Activated T-cell treated with anti-CD3 and anti-CD28 coated beads, Interleukin-2, amount 50 U/mL, for 1 hour (primary cell): Measurements from ENCODE around the gene DLL1.
"Not testable (repeated sequence)": the region's sequence is repeated elsewhere in the genome, so short reads cannot be mapped to it uniquely, and the experiment has no call there.

Source experiments
- DNase-seq: peaks from one replicate; pipeline ENCODE4 v3.0.0-alpha.2; 2020

The DLL1 gene, protein sequence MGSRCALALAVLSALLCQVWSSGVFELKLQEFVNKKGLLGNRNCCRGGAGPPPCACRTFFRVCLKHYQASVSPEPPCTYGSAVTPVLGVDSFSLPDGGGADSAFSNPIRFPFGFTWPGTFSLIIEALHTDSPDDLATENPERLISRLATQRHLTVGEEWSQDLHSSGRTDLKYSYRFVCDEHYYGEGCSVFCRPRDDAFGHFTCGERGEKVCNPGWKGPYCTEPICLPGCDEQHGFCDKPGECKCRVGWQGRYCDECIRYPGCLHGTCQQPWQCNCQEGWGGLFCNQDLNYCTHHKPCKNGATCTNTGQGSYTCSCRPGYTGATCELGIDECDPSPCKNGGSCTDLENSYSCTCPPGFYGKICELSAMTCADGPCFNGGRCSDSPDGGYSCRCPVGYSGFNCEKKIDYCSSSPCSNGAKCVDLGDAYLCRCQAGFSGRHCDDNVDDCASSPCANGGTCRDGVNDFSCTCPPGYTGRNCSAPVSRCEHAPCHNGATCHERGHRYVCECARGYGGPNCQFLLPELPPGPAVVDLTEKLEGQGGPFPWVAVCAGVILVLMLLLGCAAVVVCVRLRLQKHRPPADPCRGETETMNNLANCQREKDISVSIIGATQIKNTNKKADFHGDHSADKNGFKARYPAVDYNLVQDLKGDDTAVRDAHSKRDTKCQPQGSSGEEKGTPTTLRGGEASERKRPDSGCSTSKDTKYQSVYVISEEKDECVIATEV

DNA sequence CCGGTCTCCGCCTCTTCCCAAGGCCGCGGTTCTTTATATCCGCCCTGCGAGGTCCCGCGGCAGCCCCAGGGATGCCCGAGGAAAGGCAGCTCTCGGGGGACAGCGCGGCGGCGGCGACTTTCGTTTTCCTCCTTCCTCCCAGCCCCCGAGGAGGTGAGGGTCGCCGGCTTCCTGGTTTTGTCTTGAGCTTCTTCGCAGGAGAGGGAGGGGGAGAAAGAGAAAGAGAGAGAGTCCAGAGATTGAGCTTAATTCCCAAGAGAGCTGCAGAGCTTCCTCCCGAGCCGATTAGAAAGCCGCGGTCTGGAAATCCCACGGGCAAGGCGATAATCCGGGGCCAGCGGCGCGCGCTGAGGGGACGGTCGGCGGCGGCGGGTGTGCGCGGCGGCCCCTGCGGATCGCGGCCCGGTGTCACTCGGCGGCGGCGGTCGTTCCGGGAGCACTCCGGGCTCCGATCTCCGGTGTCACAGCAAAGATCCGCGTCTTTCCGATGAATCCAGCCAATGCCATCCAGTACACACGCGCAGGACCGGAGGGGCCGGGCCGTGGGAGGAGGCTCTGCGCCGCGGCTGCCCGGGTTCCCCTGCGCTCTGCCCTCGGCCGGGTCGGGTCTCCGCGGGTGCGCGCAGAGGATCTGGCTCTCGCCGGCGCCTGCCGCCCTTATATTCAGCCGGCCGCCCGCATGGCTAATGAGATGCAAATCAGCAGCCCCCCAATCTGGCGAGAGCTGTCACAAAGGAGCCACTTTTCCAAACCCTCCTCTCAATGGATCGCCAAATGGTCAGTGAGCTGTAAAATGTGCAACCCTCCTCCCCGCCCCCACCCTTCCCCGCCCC is at the start of gene DLL1:
Gene DLL1, minus strand, starts transcription at position 783 of the 833 bp plus-strand sequence. CDS start 939 bp downstream, outside the sequence.
- DNase-seq: peak; percentile 58

DNA sequence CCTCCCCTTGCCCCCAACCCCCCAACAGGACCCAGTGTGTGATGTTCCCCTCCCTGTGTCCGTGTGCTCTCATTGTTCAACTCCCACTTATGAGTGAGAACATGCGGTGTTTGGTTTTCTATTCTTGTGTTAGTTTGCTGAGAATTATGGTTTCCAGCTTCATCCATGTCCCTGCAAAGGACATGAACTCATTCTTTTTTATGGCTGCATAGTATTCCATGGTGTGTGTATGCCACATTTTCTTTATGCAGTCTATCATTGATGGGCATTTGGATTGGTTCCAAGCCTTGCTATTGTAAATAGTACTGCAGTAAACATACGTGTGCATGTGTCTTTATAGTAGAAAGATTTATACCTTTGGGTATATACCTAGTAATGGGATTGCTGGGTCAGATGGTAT is 44.3 kb upstream of the DLL1 start:
- not testable (repeated sequence) for DNase-seq

DNA sequence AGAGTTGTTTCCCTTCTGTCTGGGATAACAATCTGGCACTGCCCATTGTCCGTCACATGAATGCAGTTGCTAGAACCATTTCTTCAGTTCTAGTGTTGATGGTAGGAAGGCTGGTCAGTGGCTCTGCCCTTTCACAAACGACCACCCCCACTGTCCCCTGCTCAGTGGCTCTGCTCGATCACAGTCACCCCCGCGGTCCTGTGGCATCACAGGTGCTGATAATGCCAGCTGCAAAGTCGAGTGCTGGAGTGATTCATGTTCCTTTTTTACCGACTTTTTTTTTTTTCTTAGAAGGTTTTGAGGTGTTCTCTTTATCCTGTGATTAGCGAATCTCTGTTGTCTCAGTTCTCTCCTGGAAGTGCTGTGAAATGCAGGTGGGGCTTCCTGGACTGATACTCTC is 38.4 kb upstream of the DLL1 start:
- no peak for DNase-seq

DNA sequence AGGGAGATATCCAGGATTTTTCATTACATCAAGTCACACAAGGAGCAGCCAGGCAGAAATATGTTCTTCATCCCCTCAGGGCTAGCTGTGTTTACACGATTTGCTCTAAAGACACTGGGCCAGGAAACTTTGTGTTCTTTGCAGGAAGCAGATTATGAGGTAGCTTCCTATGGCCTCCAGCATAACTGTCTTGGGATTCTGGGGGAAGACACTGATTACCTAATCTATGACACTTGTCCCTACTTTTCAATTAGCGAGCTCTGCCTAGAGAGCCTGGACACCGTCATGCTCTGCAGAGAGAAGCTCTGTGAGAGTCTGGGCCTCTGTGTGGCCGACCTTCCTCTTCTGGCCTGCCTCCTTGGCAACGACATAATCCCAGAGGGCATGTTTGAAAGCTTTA is 26.8 kb upstream of the DLL1 start:
- no peak for DNase-seq

DNA sequence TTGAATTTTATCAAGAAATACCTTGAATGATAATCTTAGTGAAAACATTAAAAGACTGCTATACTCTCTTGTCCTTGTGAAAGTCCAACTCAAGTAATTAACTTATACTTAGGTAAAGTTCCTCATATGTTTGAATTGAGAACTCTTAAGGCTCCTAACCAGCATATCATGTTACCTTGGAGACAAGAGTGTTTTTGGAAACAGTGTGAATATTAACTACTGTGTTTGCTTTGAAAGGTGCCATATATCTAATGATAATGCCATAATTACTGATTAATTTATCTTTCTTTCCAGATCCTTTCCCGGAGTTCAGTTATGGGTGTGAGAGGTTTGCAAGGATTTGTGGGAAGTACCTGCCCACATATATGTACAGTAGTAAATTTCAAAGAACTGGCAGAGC is 26.2 kb upstream of the DLL1 start:
- DNase-seq: no peak

DNA sequence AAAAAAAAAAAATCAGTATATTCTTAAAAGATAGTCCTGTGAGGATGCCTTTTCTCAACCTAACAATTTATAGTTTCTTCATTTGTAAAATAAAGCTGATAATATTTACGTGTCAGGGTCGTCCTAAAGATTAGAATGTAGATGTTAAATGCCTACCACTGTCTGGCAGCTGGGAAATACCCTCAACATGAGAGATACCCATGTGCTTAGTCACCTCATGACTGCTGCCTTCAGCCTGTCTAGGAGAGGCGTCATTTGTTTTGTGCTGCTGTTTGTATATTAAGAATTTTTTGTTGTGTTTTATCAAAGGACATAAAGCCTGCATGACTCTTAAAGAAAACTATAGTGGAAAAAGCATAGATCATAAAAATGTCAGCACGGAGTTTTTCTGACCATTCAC is 25.2 kb upstream of the DLL1 start:
- DNase-seq: no peak

DNA sequence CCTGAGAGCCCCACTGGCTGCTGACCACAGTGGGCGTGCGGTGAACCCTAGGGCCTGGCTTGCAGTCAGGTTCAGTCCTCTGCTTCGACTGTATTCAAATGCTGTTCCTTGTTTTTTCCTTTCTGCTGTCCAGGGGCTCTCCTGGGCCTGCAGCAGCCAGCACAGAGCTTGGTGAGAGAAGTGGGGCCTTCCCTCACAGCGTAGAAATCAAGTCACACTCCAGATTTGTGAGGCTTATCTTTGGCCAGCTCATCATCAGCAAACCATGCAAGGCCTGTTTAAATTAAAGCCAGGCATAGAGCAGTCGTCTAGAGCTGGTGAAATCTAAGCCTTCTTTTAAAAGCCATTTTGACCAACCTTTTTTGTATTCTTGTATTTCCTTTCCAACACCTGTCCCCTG is 24.1 kb upstream of the DLL1 start:
- no peak for DNase-seq

DNA sequence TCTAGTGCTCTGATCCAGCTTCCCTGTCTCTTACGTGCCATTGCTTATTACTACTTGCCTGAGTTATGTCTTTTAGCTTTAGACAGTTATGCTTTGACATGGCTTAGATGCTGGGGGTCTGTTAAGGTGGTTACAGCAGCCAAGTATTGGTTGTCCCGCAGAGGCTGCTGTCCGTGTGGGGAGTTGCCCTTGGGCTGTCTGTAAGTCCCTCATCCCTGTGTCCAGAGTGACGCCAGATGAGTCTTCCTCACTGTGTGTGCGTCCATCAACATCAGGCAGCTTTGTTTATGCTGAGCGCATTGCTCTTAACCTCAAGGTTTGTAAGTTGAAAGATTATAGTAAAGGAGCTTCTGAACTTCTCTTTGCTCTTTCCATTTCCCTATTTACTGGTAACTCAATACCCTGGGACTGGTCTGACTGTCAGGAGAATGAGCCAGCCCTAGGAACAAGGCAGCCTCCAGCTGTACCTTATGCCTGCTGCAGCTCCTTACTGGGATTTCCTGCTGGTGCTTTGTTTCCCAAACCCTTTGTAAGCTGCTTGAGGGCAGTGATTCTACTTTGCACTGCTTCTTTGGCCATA is 22.9 kb upstream of the DLL1 start:
- DNase-seq: no peak

DNA sequence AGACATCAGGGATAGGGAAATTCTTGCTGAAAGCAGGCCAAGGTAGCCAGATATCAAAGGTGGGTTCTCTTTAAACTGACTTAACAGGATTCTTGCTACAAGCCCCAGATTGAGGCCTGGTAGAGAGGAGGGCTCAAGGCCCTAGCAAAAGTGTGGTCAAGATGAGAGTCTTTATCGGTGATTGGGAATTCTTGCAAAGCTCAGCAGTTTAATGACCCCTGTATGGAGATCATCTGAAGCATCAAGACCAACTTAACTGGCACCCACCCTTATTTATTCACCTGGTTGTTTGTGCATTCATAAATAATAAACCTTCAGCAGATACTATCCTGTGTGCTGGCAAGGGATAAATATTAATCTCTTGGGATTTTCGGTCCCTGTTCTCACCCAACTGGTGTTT is 22.0 kb upstream of the DLL1 start:
- DNase-seq: no peak

DNA sequence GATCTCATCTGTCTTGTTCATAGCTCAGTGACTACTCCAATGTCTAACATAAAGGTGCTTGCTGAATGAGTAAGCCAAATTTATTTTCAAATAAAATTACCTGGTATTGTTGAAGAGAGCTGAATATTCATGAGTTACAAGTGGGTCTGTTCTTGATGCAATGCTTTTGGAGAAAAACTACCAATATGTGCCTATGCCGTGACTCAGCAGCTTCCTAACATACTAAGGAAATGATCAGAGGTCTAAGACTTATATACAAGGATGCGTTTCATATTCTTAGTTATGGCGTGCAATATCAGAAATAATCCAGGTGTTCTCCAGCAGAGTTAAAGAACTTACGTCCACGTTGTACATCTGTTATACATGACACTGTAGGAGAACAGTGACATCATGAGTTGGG is 20.8 kb upstream of the DLL1 start:
- DNase-seq: no peak

DNA sequence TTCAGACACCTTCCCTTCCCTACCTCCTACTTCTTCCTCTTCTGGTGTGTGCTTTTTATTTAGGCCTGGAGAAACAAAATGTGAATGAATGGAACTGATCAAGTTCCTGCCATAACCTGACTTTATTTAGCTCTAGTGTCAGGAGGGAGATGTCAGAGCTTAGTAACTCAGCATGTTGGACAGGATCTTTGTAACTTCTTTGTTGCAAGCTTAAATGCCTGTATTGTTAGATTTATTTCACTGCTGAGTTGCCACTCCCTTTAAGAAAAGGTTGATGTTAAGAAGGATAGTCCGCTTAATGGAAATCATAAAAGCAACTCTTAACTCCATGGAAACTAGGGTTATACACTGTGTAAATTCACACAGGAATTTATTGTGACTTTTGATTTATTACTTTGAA is 17.9 kb upstream of the DLL1 start:
- no peak for DNase-seq

DNA sequence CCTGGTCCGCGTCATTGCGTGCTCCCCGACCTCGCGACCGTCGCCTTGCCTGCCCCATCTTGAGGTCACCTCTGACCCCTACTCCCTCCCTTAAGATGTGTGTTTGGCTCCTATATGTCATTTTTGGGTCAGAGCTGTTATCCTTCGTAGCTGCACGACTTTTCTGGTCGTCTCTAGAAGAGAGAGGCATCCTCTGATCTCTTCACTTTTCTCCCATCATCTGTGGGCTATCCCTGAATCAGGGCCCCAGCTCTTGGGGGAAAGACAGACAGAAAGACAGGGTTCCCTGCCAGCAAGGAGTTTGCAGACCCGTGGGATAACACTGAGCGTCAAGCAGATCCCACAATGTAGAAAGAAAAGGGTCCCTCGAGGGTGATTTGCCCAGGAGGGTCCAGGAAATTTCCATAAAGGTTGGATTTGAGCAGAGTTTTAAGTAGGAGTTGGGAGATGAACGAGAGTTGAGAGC is 16.2 kb upstream of the DLL1 start:
- DNase-seq: no peak

DNA sequence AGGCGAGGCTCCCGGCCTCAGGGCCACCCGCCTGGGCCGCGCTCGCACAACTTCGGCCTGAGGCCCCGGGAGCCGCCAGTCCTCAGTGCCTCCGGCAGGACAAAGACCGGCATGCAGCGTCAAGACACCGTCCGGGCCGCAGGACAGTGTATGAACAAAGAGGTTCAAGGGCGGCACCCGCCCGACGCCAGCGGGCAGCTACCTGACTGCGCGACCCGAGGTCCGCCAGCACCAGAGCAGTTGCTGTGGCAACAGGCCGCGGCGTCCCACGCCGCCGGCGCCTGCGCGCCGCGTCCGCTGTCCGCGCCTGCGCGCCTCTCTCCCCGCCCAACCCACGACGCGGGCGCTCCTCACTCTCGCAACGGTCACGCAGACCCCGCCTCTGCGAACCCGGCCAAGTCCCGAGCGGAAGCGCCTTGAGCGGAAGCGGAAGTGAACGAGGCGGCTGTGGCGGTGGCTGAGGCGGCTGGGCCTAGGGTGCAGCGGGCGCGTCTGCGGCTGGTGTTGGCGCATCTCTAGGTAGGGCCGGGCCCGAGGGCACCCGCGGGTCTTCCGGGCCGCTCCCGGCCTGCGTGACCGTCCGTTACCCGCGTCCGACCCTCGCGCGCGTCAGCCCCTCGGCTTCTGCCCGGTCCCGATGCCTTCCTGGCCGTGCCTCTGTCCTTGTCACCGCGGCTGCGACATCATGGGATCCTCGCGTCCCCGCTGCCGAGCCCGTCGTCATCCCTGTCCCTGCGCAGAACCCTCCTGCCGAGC is 15.6 kb upstream of the DLL1 start, which contains the start of gene FAM120B:
Gene FAM120B, plus strand, starts transcription at position 435 of the 756 bp plus-strand sequence. CDS start 10,633 bp downstream, outside the sequence.
- DNase-seq: peak; percentile 95

DNA sequence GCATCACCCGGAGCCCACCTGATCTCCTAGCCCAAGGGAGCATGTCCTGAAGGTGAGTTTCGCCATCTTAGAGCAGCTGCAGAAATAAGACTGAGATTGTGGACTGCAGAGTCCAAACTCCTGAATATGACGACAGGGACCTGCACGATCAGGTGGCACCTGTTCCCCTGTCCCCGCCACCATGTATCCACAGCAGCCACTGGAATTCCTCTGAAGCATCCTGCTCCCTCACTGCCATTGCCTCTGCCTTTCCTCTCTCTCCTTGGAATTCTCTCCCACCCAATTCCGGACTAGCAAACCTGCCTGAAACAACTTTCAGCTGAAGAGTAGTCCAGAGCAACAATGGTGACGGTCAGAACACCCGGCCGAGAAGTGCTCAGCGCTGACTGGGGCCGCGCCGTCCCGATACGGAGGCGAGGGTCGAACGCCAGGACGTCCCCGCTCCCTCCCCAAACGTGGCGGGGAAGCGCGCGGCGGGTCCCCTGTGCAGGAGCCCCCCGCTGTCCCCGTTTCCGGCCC is 15.0 kb upstream of the DLL1 start:
- peak; percentile 36 for DNase-seq

DNA sequence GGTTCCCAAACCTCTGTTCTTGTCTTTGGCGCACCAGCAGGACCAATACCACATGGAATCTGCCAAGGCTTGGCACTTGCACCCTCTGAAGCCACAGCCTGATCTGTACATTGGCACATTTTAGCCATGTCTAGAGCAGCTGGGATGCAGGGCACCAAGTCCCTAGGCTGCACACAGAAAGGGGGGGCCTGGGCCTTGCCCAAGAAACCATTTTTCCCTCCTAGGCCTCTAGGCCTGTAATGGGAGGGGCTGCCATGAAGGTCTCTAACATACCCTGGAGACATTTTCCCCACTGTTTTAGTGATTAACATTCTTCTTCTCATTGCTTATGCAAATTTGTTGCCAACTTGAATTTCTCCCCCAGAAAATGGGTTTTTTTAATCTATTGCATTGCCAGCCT is 10.3 kb upstream of the DLL1 start:
- DNase-seq: no peak

DNA sequence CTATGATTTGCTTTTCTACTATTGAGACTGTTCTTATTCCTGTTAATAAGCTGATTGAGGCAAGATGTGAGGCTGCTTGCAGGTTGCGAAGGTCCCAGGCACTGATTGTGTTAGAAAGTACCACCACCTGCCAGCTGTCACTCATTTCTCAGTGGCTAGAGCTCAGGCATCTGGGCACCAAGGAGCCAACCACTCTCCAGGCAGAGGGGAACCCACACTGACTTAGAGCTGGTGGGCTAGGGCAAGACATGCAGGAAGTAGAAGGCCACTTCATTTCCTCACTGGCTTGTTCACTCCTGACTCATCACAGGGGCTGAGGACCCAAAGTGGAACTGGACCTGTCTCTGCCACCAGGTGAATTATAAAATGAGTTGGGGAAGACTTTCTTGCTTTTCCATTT is 7.8 kb upstream of the DLL1 start:
- DNase-seq: no peak

DNA sequence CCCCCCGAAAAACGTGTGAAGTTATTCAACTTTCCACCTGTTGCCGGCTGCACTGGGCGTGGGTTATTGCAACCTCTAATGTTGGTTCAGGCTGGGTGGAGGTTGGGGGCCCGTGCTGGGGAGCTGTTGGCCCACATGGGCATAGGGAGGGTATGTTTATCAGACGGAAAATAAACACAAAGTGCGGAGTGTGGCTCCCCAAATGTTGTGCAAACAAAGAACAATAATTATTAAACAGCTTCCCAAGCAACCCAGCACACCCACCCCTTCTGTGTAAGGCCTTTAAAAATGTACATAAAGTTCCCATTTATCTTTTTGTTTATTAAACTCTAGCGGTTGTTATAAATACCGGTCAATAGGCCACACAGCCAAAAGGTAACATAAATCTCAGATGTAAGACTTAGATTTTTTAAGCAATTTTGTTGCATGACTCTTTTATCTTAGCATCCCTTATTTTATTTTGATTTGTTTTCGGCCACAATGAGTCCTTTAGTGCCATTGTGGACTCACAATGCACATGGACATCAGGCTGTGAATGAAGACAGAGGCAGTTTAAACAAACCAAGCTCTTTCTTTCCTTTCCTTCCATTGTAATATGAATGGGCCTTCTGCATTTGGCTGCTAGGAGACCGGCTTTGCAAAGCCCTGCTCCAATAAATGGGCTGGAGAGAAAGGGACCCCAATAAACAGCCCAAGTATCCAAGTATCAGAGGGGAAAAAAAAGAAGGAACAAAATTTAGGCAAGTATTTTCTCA is 6.9 kb upstream of the DLL1 start:
- DNase-seq: no peak

DNA sequence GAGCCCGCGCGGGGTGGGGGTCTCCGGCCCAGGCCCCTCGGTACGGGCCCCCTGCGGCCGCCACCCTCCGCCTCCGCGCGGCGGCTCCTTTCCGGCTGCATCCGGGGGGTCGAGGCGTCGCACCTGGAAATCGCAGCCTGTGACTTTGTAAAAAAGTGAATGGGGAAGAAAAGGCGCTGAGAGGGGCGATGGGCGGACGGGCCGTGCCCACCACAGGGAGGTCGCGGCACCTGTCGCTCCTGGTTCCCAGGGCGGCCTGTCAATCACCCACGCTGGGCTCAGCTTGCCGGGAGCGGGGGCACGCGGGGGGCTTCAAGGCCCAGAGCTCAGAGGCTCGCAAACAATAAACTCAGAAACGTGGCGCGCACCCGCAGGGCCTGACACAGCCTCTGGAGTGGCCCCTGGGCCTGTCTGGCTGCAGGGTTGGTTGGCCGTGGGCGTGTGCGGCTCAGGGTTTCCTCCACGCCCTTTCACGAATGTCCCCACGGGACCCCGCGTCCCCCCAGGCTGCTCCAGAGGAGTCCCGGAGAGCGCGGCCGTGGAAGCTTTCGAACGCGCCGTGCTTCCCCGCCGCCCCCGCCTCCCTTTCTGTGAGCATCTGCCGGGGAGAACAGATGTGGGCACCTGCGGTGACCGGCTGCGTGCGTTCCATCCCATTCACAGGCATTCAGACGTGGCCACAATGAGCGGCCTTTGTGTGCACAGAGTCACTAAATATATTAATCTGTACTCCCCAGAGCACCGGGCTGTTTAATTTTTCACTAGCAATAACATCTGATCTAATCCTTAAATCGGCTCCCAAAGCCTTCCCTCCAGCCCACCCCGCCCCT is 6.1 kb upstream of the DLL1 start:
- DNase-seq: no peak

DNA sequence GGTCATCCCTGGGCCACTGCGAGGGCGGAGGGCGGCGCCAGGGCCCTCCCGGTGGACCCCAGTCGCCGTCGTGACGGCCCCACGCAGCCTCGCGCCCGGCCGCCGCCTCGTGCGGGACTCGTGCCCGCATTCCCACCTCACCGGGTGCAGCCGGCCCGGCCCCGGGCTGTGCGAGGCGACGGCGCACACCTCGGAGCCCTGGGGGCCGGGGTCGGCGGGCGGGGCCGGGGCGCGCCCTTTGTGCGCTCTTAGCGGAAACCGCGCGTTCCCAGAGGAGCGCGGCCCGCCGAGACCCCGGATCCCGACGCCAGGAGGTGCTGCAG is 5.5 kb upstream of the DLL1 start:
- no peak for DNase-seq
